Measurements from ENCODE around the gene PGS1.

The PGS1 gene

DNA sequence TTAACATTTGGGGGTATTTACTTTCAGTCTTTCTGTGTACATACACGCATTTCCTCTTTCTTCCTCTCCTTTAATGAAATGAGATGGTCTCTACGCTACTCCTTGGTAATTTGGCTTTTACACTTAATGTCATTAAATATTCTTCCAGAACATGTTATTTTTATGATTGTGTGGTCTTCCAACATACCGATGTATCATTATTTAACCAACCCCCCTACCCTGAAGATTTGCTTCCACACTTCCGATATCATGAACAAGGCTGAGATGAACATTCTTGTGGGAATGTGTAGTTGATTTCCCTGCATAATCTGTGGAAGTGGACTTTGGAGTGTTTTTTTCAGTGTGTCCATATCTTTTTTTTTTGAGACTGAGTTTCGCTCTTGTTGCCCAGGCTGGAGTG, 2.3 kb upstream of the PGS1 start:
- DNase-seq (ENCODE audit: low read depth in 2 of 2) = no peak
- TF ChIP-seq, protein P1, sequence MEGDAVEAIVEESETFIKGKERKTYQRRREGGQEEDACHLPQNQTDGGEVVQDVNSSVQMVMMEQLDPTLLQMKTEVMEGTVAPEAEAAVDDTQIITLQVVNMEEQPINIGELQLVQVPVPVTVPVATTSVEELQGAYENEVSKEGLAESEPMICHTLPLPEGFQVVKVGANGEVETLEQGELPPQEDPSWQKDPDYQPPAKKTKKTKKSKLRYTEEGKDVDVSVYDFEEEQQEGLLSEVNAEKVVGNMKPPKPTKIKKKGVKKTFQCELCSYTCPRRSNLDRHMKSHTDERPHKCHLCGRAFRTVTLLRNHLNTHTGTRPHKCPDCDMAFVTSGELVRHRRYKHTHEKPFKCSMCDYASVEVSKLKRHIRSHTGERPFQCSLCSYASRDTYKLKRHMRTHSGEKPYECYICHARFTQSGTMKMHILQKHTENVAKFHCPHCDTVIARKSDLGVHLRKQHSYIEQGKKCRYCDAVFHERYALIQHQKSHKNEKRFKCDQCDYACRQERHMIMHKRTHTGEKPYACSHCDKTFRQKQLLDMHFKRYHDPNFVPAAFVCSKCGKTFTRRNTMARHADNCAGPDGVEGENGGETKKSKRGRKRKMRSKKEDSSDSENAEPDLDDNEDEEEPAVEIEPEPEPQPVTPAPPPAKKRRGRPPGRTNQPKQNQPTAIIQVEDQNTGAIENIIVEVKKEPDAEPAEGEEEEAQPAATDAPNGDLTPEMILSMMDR (IDR thresholded peaks at IDR 0.05; ENCODE audit: low read depth, low read length) = no peak
- no peak overlapping the region for H3K4me3 ChIP-seq (replicated peaks in 1 of 2; ENCODE audit: low read depth in 2 of 2, low read length in 2 of 2)

DNA sequence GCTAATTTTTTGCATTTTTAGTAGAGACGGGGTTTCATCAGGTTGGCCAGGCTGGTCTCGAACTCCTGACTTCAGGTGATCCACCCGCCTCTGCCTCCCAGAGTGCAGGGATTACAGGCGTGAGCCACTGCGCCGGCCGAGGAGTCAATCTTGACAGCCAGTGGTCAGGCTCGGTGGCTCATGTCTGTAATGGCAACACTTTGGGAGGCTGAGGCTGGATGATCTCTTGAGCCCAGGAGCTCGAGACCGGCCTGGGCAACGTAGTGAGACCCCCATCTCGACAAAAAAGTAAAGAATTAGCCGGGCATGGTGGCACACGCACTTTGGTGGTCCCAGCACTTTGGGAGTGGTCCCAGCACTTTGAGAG, 608 bp upstream of the PGS1 start:
- TF ChIP-seq, protein P1 (IDR thresholded peaks at IDR 0.05; ENCODE audit: low read depth, low read length) = no peak
- peak overlapping the region; percentile 93 for H3K4me3 ChIP-seq (replicated peaks in 1 of 2; ENCODE audit: low read depth in 2 of 2, low read length in 2 of 2)
- DNase-seq (ENCODE audit: low read depth in 2 of 2) = no peak

DNA sequence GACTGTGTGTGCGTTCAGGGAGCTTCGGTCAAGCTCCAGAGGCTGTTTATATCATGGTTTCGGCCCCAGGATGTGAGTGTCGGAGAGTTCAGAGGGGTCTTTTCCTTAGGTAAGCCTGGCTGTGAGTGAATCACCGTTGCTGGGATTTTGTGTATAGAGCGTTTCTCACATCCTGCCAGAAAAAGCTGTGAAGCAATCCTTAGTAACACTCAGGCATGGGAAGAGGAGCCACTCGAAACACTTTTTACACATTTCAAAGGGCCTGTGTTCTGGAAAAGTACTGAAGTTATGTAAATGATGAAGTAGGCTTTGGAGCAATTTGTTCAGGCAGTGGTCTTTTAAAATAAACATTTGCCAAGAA, 662 bp downstream of the PGS1 start:
- TF ChIP-seq, protein P1 (IDR thresholded peaks at IDR 0.05; ENCODE audit: low read depth, low read length) = no peak
- peak; percentile 84 to 95 for DNase-seq (ENCODE audit: low read depth in 2 of 2)
- peak overlapping the region; percentile 93 for H3K4me3 ChIP-seq (replicated peaks in 1 of 2; ENCODE audit: low read depth in 2 of 2, low read length in 2 of 2)

DNA sequence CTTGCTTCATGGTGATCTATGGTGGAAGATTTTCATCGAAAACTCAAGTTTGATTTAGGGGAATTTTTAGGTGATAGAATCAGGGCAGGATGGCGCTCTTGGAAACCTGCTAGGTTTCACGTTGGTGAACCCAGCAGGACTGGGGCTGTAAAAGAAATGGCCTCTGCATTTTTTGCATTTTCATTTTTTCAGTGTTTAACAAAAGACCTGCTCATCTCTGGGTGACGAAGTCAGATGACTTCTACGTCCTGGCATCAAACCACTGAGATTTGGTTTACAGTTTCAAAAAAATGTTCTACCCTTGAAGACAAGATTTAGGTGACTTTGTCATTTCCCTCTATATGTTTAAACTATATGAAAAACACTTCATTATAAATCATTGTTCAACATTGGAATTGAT, 1.9 kb downstream of the PGS1 start:
- TF ChIP-seq, protein P1 (IDR thresholded peaks at IDR 0.05; ENCODE audit: low read depth, low read length) = no peak
- no peak for DNase-seq (ENCODE audit: low read depth in 2 of 2)
- H3K4me3 ChIP-seq (replicated peaks in 1 of 2; ENCODE audit: low read depth in 2 of 2, low read length in 2 of 2) = no peak overlapping the region

DNA sequence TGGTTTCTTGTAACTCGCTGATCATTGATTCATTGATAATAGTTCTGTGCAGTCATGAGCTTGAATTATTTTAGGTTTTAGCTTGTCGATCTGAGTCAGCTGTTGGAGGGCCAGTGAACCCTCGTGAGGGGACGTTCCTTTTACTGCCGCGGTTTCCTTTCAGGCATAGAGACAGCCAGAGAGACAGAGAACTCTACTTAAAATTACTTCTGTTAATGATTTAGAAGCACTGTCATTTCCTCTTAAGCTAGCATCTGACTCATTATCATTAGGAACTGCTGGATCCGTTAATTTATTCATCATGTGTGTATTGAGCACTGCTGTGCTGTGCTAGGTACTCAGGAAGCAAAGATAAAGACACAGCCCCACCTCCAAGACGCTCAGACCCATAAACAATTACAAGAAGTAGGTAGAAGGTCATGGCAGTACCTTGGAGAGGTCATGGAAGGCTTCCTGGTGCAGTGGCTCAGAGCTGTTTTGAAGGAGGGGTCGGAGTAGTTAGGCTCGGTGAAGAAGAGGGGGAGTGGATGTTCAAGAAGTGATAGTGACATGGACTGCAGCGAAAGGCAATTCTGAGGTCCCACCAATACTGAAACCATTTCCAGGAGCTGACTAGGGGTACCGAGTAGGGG, 3.3 kb downstream of the PGS1 start:
- H3K4me3 ChIP-seq (replicated peaks in 1 of 2; ENCODE audit: low read depth in 2 of 2, low read length in 2 of 2) = no peak overlapping the region
- no peak for DNase-seq (ENCODE audit: low read depth in 2 of 2)
- TF ChIP-seq, protein P1 (IDR thresholded peaks at IDR 0.05; ENCODE audit: low read depth, low read length) = no peak

DNA sequence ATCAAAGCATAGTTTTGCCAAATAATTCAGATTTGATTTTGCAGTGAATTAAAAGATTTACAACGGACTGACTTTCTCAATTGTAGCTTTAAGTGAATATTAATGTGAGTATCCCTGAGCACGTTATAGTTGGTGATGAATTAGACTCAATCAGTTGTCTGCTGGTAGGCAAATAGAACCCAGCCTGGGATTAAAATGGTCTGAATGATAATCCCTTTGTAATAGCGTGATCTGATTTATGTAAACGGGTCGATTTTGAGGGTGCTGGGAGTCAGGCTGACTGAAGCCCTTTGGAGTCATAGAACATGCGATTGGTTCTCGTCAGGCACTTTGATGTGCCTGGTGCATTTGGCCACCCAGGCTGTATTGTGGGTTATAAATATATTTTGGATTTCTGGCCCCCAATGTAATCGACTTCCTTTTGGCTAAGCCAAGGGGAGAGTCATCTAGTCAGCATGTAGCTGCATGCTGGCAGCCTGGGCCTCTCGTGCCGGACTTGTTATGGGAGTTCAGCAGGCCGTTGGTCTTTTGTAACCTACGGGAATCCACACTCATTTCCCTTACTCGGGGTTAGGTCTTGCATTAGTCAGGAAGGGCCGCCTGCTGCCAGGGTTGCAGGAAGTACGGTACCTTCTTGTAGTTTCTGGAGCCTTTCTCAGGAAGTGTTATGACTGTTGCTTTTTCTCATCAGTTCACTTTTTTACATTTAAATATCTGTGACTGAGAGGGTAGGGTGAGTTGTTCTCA, 5.4 kb downstream of the PGS1 start:
- H3K4me3 ChIP-seq (replicated peaks in 1 of 2; ENCODE audit: low read depth in 2 of 2, low read length in 2 of 2) = no peak overlapping the region
- peak; percentile 99 for DNase-seq (ENCODE audit: low read depth in 2 of 2)
- TF ChIP-seq, protein P1 (IDR thresholded peaks at IDR 0.05; ENCODE audit: low read depth, low read length) = no peak
